Stimulated activated CD4-positive, alpha-beta T cell treated with anti-CD3 and anti-CD28 coated beads, Interleukin-1b, Interleukin-23, amount 100 ng/mL, for 4 hours (primary cell): ENCODE measurements around the gene EYA3.

Experiments
- DNase-seq, 2 donors: peaks; one replicate each; pipeline ENCODE4 v3.0.0-alpha.2; 2020; ENCODE audit warnings: low read depth in 2 of 2

The EYA3 gene

DNA sequence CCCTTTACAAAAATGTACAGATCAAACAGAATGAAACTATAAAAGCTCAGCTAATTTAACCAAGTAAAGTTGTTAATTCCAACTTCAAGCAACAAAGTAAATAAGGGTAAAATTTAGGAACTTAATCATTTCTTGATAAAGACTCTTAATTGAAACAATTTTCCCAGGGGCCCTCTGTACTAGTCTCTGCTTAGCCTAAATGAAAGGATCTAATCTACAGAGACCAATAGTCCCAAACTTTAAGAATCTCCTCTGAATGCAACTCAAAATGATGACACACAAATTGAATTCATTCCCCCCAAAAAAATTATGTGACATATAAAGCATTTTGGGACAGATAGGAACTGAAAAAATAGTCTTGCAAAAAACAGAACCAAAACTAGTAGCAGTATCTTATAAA is 16.6 kb downstream of the EYA3 start:
- DNase-seq: no peak

DNA sequence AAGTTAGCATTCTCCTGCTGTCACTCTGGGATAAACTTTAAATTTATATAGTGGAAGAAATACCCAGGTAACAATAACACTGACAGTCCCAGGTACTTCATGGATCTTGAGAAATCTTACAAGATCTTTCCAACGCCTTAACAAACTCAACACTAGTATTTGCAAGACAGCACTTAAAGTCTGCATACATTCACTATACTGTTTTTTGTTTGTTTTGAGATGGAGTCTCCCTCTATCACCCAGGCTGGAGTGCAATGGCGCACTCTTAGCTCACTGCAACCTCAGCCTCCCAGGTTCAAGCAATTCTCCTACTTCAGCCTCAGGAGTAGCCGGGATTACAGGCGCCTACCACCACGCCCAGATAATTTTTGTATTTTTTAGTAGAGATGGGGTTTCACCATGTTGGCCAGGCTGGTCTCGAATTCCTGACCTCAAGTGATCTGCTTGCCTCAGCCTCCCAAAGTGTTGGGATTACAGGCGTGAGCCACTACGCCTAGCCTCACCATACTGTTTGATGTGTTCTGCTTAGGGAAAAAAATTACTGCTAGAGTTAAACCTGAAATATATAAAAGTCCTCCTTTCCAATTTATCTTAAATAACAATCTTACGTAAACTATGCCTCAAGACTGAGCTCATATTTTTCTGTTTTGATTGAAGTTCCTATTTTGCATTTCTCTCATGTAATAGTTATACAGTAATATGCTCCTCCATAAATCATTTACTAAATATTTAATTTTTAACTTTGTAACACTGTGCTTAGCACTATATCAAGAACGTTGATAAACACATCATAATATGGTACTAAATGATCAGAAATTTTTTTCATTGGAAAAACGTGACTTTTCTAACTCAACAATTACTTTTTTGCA is 17.5 kb downstream of the EYA3 start:
- DNase-seq: no peak

DNA sequence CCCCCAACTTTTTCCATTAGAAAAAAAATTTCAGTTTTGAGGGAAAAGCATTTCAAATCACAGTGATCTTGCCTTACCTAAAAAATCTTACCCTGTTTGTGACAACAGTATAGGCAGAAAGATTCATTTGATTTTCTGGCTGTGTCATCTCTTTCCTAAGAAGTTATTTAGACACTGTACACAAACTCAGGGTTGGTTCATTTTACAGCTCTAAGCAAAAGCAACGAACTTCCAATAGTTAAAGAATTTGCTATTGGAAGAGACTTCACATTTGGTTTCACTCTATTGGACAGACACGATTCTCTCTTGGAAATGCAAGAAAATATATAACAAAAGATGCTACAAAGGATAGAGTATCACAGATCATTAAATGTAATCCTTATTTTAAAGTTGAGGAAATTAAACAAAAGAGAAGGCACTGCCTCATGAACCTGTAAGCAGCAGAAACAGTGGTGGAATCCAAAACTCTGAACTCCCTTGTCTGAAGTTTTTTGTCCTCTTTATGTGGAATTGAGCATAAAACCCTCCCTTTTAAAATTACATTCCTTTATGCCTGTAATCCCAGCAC is 20.8 kb downstream of the EYA3 start:
- DNase-seq: no peak

DNA sequence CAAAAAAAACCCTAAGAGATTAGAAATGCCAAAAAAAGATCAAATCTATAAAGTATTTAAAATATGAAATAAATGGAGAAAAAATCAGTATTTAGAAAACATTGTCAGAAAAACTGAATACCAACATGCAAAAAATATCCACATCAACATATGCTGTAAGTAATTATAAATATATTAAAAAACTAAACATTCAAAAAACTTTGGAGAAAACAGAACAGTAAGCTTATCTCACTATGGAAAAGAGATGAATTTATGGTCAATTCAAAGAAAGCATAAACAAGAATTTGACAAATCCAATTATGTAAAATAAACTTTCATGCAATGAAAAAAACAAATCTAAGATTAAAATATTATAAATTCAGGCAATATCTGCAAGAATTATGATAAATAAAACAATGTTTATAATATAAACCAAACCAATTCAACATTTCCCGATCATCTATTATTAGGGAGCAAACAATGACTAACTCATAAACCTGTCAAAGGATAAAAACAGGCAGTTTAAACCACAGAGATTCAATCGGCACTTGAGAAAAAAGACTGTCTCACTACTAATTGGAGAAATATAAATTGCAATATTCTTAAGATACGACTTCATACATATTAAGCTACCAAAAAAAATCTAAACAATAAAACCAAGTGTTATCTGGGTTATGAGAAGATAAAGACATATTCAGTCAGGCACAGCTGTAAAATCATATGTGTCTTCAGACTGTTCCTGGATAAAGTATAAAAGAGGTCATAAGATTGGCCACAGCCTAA is 21.8 kb downstream of the EYA3 start:
- no peak for DNase-seq

DNA sequence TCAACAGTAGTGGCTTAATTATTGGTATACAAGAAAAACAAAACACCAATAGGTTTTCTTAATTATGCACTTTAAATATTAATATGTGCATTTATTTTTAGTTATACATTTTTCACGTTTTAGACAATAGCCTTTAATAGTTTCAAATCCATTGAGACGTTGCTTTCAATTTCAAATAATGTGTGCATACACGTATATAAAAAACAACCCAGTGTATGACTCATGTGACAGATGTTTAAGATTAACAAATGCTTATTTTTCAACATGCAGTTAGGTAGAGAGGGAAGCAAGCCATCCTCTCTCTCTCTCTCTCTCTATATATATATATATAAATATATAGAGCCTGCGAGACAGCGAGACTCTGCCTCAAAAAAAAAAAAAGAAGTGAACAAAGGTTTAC is 24.3 kb downstream of the EYA3 start:
- no peak for DNase-seq

DNA sequence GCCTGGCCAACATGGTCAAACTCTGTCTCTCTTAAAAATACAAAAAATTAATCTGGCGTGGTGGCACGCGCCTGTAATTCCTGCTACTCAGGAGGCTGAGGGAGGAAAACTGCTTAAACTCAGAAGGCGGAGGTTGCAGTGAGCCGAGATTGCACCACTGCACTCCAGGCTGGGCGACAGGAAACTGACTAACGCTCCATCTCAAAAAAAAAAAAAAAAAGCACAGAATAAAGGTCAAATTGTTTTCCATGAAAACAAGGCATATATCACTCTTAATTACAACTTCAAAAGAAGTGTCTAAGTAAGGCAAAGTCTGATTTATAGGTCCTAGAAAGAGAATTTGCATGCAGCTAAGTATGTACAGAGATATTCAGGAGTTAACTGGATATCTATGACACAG is 25.6 kb downstream of the EYA3 start:
- peak in 1 of 2 donors; percentile 6 for DNase-seq

DNA sequence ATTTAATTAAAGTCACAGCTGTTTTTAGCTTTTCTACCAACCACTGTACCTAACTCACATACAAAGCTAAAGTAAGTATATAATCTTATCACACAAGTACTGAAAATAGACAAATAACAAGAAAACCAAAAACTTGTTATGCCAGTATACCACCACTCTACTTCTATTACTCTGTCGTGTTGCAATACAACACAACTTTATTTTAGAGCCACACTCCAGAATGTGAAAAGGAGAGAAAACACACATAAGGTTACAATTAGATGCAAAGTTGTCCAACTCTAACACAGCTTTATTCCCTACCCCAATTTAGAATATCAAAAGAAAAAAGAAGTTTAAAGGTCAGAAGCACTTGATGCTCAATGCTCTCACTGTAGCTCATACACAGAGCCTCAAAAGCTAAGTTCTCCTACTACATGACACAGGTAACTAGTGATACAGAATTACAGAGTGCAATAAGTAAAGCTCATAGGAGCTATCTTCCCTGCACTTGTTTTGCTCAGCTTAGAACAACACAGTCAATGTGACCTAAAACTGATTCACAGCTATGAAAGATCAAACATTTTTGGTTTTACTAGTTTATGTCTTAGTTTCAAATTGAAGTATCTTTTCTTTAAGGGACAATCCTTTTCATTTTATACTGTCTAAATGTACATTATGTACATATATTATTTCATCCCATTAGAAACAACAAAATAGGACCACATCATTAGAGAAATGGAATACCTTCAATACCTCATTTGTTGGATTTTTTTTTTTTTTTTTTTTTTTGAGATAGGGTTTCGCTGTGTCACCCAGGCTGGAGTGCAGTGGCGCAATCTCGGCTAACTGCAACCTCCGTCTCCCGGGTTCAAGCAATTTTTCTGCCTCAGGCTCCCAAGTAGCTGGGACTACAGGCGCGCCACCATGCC is 29.2 kb downstream of the EYA3 start:
- no peak for DNase-seq

DNA sequence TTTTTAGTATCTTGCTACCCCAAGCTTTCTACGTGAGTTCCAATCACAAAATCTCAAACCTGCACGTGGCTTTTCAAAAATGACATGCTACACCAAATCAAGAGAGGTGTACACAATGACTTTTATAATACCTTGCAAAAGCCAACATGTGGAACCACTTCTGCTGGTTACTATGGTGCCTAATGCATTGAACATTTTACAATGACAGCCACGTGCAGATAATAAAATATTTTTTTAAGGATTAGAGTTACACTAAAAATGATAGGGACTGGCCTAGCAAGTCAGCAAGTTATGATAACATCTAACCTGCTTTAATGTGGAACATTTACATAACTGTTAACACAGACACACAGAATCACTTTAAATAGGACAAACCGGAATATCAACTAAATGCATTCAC is 30.2 kb downstream of the EYA3 start:
- no peak for DNase-seq

DNA sequence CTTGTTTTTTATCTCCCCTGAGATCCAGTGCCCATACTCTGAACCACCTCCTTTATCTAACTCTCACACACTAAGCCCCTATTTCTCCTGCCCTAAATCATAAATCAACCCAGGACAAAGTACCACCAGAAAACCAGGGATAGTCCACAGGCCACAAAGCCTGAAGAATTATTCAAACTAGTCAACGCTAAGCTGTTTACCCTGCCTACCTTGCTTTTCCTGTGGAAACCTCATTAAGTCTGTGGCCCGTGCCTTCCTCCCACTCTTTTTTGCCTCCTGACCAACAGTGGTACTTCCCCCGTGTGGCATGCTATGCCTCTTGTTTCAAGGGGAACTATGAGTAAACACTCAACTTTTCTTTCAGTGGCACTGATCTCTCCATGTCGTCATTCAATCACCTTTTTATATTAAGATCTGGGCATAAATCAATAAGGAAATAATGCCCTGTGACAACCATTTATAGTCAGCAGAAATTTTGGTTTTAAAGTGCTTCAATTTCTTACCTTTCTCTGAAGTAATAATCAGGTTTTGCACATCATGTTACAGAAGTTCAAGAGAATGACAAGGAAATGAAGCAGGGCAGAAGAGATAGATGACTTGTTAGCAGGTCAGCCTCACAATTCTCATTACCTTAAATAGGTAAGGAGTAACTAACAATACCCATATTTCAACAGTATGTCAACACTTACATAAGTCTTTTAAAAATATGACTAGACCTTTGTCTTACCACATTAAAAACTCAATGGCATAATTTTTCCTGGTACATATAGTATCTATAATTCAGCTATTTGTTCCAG is 32.1 kb downstream of the EYA3 start:
- peak; percentile 21 to 24 for DNase-seq

DNA sequence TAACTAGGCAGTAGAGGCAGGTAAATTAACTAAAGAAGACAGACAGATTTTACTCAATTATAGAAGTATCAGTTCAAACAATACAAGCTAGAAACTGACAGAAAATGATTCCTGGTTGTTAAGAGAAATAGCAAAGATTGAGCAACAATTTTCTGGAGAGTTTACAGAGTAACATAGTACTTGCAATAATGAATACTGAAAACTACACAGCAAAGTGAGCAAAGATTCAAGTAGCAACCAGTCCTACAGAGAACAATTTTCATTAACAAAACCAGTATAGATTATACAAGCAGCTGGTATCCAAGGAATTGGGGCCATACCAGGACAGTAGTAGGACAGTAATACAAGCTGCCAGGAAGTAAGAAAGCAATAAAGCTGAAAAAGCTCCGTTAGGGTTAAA is 37.6 kb downstream of the EYA3 start:
- no peak for DNase-seq

DNA sequence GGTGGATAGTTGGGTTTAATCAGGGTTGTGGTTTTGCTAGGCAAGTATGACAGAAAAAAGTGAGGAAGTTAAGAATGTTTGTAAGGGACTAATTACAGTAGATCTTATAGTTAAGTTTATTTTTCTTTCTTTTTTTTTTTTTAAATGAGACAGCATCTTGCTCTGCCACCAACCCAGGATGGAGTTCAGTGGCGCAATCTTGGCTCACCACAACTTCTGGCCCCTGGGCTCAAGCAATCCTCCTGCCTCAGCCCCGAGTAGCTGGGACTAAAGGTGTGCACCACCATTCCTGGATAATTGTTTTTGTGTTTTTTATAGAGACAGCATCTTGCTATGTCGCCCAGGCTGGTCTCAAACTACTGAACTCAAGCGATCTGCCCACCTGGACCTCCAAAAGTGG is 41.7 kb downstream of the EYA3 start:
- DNase-seq: no peak

DNA sequence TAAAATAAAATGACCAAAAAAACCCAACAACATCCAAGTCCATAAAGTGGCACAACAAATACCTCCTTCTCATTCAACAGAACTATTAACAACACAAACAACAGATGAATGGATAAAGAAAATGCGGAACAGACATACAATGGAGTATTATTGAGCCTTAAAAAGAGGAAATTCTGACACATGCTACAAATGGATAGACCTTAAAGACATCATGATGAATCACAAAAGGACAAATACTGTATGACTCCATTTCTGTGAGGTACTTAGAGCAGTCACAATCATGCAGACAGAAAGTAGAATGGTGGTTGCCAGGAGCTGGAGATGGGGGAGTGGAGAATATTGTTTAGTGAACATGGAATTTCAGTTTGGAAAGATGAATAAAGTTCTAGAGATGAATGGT is 42.6 kb downstream of the EYA3 start:
- DNase-seq: no peak

DNA sequence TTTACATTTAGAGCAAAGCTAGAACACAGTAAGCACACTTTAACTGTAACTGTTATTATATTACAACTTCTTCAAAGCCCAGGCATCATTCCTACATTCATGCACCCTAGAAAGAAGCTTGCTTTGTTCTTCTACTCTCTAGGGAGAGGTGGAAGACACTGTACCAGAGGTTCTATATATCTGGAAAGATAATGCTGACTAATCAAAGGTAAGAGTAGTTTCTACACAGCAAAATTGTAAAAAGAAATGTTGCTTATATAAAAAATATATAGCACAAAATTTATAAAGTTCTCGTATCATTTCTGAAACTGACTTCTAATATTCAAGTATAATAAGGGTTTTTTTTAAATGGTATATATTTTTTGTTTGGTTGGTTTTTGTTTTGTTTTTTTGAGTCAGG is 44.0 kb downstream of the EYA3 start:
- DNase-seq: no peak

DNA sequence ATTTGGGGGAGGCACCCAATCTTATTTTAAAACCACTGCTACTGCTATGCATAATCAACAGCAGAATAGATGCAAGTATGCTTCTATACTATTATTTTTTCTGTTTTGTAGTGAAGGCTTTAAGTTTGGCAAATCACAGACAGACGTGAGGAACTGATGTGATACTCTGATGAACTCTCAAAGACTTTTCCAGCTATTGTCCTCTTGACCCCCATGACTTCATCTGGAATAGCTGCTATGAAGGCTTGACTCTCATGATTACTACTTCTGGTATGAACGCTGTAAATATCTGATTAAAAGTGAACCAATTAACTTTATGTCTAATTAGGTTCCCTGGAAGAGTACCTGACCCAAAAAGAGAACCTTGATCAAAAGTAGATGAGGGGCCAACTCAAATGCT is 49.1 kb downstream of the EYA3 start:
- DNase-seq: no peak

DNA sequence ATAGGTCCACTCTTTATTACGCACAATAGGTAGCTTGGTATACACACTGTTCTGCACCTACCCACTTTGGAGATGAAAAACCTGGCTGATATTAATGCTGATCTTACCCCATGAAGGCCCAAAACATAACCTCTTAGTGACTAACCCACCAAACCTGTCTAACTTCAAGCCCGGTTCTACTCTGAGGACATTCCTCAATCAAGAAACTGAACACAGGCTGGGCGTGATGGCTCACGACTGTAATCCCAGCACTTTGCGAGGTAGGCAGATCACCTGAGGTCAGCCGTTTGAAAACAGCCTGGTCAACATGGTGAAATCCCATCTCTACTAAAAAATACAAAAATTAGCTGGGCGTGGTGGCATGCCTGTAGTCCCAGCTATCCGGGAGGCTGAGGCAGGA is 50.5 kb downstream of the EYA3 start:
- DNase-seq: no peak

DNA sequence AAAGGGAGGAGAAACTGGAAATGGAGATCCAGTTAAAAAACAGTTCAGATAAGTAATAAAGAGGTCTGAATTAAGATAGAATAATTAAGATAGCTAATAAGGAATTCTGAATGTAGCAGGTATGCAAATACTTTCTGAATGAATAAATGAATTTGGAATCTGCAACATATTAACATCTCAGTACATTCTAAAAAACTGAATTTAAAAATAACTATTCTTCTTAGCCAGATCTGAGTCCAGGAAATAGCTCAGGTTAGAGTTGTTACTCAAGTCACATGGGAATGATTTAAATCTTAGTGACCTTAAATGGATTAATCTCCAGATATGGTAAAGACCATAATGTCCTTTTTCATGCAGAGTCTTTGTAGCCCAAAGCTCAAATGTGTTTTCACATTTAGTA is 51.2 kb downstream of the EYA3 start:
- no peak for DNase-seq

DNA sequence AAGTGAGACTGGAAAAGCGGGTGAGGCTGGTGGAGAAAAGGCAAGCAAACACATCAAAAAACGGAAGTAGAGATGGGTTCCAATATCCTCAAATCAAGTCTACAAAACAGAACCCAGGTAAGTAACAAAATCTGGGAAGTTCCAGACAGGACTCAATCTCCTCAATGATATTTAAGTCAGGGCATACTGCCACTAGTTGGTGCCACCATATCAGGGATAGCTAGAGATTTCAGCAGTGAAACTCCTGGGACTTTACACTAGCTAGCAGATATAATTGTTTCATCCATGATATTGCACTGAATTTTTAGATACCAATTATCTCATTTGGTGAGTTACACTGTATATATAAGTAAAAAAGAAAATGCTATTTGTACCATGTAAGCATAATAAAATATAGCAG is 52.0 kb downstream of the EYA3 start:
- no peak for DNase-seq

DNA sequence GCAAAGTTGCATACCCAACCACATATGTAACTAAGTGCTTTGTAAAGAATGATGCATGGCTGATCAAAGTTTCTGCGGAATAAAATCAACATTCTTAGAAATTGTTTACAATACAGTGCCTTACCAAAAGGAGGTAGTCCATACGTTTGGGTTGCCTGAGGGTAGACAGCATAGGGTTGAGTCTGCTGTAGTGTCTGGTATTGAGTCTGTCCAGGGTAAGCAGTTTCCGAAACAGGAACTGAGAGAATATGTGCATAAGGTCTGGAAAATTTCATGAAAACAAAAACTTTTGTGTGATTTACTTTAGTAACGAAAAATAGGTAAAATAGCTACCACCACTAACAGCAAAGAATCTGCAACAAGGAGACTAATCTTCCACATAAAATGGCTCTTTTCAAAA is 53.0 kb downstream of the EYA3 start:
- DNase-seq: no peak

DNA sequence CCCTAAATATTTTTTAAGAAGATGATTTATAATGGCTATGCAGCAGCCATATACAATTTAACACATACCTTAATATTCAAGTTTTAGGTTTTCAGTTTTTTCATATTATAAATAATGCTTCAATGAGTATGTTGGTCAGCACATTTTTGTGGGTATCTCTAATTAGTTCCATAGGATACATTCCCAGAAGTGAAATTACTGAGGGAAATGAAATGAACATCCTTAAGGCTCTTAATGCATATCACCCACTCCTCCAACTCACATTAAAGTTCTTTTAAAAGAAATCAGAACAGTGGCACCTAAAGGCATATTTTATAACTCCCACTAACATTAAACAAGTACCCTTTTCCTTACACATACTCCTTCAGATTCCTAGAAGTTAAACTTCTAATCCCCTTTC is 56.1 kb downstream of the EYA3 start:
- no peak for DNase-seq

DNA sequence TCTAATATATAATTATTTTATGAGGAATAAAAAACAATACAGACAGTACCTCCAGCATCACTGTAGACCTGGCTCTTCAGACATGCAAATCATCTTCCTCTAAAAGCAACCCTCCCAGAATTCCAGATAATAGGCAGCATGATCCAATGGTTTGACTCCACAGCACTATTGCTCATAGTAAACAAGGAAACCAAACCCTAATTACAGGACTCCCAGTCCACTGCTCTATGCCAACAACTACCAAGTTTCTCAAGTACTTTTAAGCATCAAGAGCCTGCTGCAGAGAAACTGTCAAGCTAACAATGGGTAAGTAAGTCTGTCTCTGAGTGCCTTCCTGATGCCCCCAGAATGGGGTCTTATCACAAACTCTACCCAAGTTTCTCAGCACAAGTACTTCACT is 57.2 kb downstream of the EYA3 start:
- DNase-seq: no peak
